T-cell (primary cell): Measurements from ENCODE around the gene SFXN3. TPM values are rescaled to one million over a fixed set of nuclear protein-coding genes. Genes with fewer than 3 reads are reported as not detected.

ENCODE experiments used
- ATAC-seq, 4 experiments: fragments of 200-7000 bp in 3 of 4; fragments of 150-1000 bp in 1 of 4; cut with Tn5 transposase; replicated peaks in 1 of 4; 1 replicate in 3 of 4; 2 replicates in 1 of 4; pipeline ENCODE4 v1.10.0; 2021; ENCODE audit warnings: moderate library complexity in 3 of 4, mild to moderate bottlenecking in 2 of 4, moderate number of reproducible peaks in 1 of 4
- CTCF ChIA-PET, 2 donors: fragments of 300-600 bp; sonication (Branson Sonifier 250); formaldehyde crosslinking; loops; one replicate each; lab custom pipeline; 2022; ENCODE audit warnings: antibody characterized with exemption in 2 of 2; lab: Charles Lee
- POLR2A ChIA-PET, 2 donors: fragments of 300-600 bp; sonication (Branson Sonifier 250); formaldehyde crosslinking; loops; one replicate each; lab custom pipeline; 2022; ENCODE audit warnings: antibody characterized with exemption in 2 of 2; lab: Charles Lee
- DNase-seq, 35 experiments: peaks; one replicate each; pipeline versions ENCODE4 v3.0.0 to v3.0.0-alpha.2; 2013 to 2023
- H3K27ac ChIP-seq: one replicate; pipeline ENCODE4 v1.5.1; 2013; ENCODE audit warnings: low read length
- H3K27me3 ChIP-seq, 2 experiments: replicated peaks in 1 of 2; 1 replicate in 1 of 2; 2 replicates in 1 of 2; pipeline versions ENCODE4 v1.6.1 to v1.7.0; 2013; ENCODE audit warnings: low read length in 1 of 2, mixed read lengths in 1 of 2; ENCODE audit not compliant: control insufficient read depth in 2 of 2, insufficient read depth in 2 of 2; ENCODE audit errors: extremely low read depth in 1 of 2
- H3K36me3 ChIP-seq, 2 donors: 1 replicate in 1 of 2; 2 replicates in 1 of 2; pipeline versions ENCODE4 v1.6.1 to v1.7.0; 2013; ENCODE audit warnings: low read length in 1 of 2; ENCODE audit not compliant: control insufficient read depth in 2 of 2, insufficient read depth in 1 of 2; ENCODE audit errors: extremely low read depth in 1 of 2
- H3K4me1 ChIP-seq, 2 experiments: 1 replicate in 1 of 2; 2 replicates in 1 of 2; pipeline versions ENCODE4 v1.6.1 to v1.7.0; 2013; ENCODE audit warnings: low read length in 2 of 2, mixed read lengths in 1 of 2; ENCODE audit not compliant: insufficient read depth in 2 of 2, control insufficient read depth in 1 of 2; ENCODE audit errors: extremely low read depth in 1 of 2
- H3K4me3 ChIP-seq, 2 donors: 1 replicate in 1 of 2; 2 replicates in 1 of 2; pipeline versions ENCODE4 v1.5.1 to v1.7.0; 2013; ENCODE audit warnings: mild to moderate bottlenecking in 2 of 2, low read length in 1 of 2, moderate library complexity in 1 of 2; ENCODE audit not compliant: control insufficient read depth in 1 of 2; ENCODE audit errors: extremely low read depth in 1 of 2
- H3K9me3 ChIP-seq: 2 replicates; pipeline ENCODE4 v1.7.0; 2013
- H3K27ac Mint-ChIP-seq, 2 donors: one replicate each; pipeline ENCODE4 v1.8.0; 2020 to 2021; ENCODE audit warnings: mild to moderate bottlenecking in 2 of 2, mixed read lengths in 2 of 2
- H3K27me3 Mint-ChIP-seq, 2 donors: one replicate each; pipeline ENCODE4 v1.8.0; 2021 to 2022; ENCODE audit warnings: mixed read lengths in 2 of 2
- H3K36me3 Mint-ChIP-seq: one replicate; pipeline ENCODE4 v1.8.0; 2021; ENCODE audit warnings: mixed read lengths
- H3K4me1 Mint-ChIP-seq, 3 donors: one replicate each; pipeline ENCODE4 v1.8.0; 2020 to 2022; ENCODE audit warnings: mixed read lengths in 3 of 3, mild to moderate bottlenecking in 1 of 3
- H3K4me3 Mint-ChIP-seq, 3 donors: one replicate each; pipeline ENCODE4 v1.8.0; 2020 to 2022; ENCODE audit warnings: mild to moderate bottlenecking in 3 of 3, mixed read lengths in 3 of 3, moderate library complexity in 3 of 3
- H3K9me3 Mint-ChIP-seq, 3 donors: one replicate each; pipeline ENCODE4 v1.8.0; 2020 to 2022; ENCODE audit warnings: mixed read lengths in 3 of 3
- WGBS: methylation state at CpG from one replicate; pipeline ENCODE4 v1.1.5; 2013; ENCODE audit warnings: missing lambda C conversion rate; ENCODE audit not compliant: insufficient coverage; 5-methylcytosine and 5-hydroxymethylcytosine counted together
- total RNA-seq, 35 experiments: library from RNA in 6 of 35; stranded (reverse) in 6 of 35; fragments of 120-200 nt in 1 of 35; gene quantifications; one replicate each; pipeline versions ENCODE4 v1.2.1 to v1.2.4 and lab custom pipeline; 2013 to 2026

The SFXN3 gene
- total RNA-seq, 5 donors from 2014 or later (not counting 1 experiment from before 2014, with no cell fraction given), result 45.2 to 113 (median 91.0) TPM

GRCh38 chr10:101021692-101022251 lies 9.3 kb upstream of the SFXN3 start:
- peaks cover 5 to 6% (median 6%) of the 10 kb centered on the region in 3 donors for H3K4me1 Mint-ChIP-seq
- DNase-seq, result no peak
- CTCF ChIA-PET, result interaction anchor here (0.6 to 0.7 kb wide), 4 partner anchors 9 to 100 kb away, joined by 3 to 7 read pairs (median 4); no protein-coding TSS in a partner anchor
- H3K27me3 Mint-ChIP-seq, result peaks cover 32 to 35% of the 10 kb centered on the region in 2 donors
- Histone ChIP-seq H3K27ac (no peak overlapping the region), H3K4me1 (peaks cover 0 to 8% of the 10 kb centered on the region in 2 experiments), H3K27me3 (peaks cover 0 to 47% of the 10 kb centered on the region in 2 experiments), H3K36me3 (no peaks in the 10 kb centered on the region), H3K4me3 (no peak overlapping the region), H3K9me3 (no peaks in the 10 kb centered on the region)
- ATAC-seq, result no peak
- POLR2A ChIA-PET, result interaction anchor here in 1 of 2 donors (0.5 kb wide), 1 partner anchor 106 kb away, joined by 3 read pairs; no protein-coding TSS in a partner anchor
- no peaks in the 10 kb centered on the region for H3K9me3 Mint-ChIP-seq
- H3K4me3 Mint-ChIP-seq, result no peak overlapping the region
- no peak overlapping the region for H3K27ac Mint-ChIP-seq
- no peaks in the 10 kb centered on the region for H3K36me3 Mint-ChIP-seq
- 74% methylated on average over 10 of the region's 11 CpGs for WGBS

DNA sequence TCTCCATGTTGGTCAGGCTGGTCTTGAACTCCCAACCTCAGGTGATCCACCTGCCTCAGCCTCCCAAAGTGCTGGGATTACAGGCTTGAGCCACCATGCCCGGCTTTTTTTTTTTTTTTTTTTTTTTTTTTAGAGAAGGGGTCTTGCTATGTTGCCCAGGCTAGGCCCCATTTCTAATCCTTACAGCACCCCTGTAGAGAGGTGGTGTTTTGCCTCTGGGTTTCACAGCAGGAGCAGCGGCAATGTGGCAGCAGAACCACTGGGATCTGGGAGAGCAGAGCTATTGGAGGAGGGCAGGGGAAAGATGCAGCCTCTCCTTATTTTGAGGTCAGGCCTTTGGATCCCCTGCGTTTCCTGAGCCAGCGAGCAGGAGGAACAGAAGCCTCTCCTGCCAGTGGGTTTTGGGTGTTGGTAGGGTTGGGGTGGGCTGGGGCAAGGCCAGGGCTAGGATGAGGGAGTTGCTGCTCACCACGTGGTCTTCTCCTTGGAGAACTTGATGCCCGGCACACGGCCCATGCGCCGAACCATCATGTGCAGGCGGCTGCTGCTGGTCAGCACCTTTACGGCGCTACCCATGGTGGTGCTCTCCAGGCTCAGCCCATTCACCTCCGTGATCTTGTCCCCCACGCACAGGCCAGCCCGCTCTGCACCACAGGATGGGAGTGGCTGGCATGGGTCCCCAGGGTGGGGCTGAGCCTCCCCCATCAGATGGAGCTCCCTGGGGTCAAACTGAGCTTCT lies 7.9 kb upstream of the SFXN3 start:
- H3K4me1 Mint-ChIP-seq, result peaks cover 5 to 6% (median 6%) of the 10 kb centered on the region in 3 donors
- Histone ChIP-seq H3K36me3 (no peaks in the 10 kb centered on the region), H3K27me3 (peaks cover 0 to 34% of the 10 kb centered on the region in 2 experiments), H3K4me1 (peaks cover 0 to 8% of the 10 kb centered on the region in 2 experiments), H3K9me3 (no peaks in the 10 kb centered on the region), H3K4me3 (no peak overlapping the region), H3K27ac (no peak overlapping the region)
- no peak overlapping the region for H3K4me3 Mint-ChIP-seq
- ChIA-PET CTCF (no interaction called here), POLR2A (interaction anchor here in 1 of 2 donors (0.5 to 0.7 kb wide), 2 partner anchors 8 to 18 kb away, joined by 3 read pairs; no protein-coding TSS in a partner anchor)
- H3K27me3 Mint-ChIP-seq, result peaks cover 20 to 26% of the 10 kb centered on the region in 2 donors
- 95% methylated on average over 13 of the region's 15 CpGs for WGBS
- no peaks in the 10 kb centered on the region for H3K36me3 Mint-ChIP-seq
- no peak overlapping the region for H3K27ac Mint-ChIP-seq
- DNase-seq (no peak), ATAC-seq (no peak)
- no peaks in the 10 kb centered on the region for H3K9me3 Mint-ChIP-seq

DNA sequence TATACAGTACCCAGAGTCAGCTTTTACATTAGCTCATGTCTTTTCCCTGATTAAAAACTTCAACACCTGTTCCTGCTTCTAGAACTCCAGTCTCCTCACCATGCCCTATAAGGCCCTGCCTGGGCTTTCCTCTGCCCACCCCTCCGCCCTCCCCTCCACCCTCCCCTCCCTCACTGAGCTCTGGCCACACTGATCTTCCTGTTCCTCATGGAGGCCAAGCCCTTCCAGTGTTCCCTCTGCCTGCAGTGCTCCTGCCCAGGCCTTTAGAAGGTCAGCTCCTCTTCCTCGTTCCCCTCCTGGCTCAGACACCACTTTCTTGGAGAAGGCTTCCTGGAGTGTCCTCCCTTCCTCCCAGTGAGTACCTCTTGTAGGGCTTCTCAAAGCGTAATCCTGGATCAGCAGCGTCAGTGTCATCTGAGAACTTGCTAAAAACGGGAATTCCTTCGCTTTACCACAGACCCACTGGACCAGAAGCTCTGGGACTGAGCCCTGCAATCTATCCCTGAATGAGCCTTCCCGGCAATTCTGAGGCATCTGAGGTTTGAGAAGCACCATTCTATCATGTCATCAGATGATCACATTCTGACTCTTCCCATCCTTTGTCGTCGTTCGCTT lies 3.8 kb upstream of the SFXN3 start:
- H3K4me1 Mint-ChIP-seq, result peaks cover 2 to 12% (median 4%) of the 10 kb centered on the region in 3 donors
- Histone ChIP-seq H3K4me3 (no peak overlapping the region), H3K9me3 (no peaks in the 10 kb centered on the region), H3K36me3 (no peaks in the 10 kb centered on the region), H3K4me1 (peaks cover 2 to 15% of the 10 kb centered on the region in 2 experiments), H3K27ac (no peak overlapping the region), H3K27me3 (peaks cover 0 to 14% of the 10 kb centered on the region in 2 experiments)
- ChIA-PET CTCF (interaction anchor here in 1 of 2 donors (0.5 kb wide), 1 partner anchor 565 kb away, joined by 3 read pairs; no protein-coding TSS in a partner anchor), POLR2A (no interaction called here)
- H3K4me3 Mint-ChIP-seq, result no peak overlapping the region
- no peaks in the 10 kb centered on the region for H3K9me3 Mint-ChIP-seq
- peaks cover 0 to under 1% of the 10 kb centered on the region in 2 donors for H3K27me3 Mint-ChIP-seq
- no peak for ATAC-seq
- no peak overlapping the region for H3K27ac Mint-ChIP-seq
- 86% methylated on average over 6 of the region's 10 CpGs for WGBS
- H3K36me3 Mint-ChIP-seq, result no peaks in the 10 kb centered on the region
- no peak for DNase-seq

DNA sequence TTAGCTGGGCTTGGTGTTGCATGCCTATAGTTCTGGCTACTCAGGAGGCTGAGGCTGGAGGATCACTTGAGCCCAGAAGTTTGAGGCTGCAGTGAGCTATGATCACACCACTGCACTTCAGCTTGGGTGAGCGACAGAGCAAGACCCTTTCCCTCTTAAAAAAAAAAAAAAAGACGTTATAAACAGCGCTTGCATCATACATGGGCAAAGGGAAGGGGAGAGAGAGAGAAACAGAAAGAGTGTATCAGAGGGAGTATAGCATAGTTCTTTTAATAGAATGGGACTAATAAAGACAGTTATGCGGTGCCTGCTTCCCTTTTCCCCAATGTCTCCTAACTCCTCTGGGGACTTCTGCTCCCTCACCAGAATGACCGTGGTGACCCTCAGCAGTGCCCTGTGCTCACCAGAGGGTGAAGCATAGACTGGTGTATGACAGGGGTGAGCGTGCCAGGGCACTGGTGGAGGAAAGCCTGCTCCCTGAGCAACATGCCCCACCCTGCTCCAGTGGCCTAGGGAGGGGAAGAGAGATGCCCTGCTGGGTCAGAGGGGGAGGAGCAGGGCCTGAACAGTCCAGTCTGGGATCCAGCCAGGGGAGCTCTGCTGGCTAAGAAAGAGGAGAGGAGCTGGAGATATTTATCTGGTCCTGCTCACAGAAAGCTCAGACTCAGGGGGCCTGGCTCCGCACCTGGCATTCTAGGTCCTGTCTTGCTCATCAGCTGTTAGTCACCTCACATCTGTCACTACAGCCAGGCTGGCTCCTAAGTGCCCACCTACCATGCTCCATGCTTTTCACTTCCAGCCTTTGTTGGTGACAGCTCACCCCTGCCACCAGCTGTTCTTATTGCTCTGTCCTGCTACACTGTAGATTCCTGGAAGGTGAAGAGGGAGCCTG lies 2.3 kb upstream of the SFXN3 start:
- H3K9me3 Mint-ChIP-seq, result no peaks in the 10 kb centered on the region
- CTCF ChIA-PET, result interaction anchor here (0.6 to 1.2 kb wide), 7 partner anchors 10 to 30 kb away, joined by 3 to 4 read pairs (median 3); no protein-coding TSS in a partner anchor

DNA sequence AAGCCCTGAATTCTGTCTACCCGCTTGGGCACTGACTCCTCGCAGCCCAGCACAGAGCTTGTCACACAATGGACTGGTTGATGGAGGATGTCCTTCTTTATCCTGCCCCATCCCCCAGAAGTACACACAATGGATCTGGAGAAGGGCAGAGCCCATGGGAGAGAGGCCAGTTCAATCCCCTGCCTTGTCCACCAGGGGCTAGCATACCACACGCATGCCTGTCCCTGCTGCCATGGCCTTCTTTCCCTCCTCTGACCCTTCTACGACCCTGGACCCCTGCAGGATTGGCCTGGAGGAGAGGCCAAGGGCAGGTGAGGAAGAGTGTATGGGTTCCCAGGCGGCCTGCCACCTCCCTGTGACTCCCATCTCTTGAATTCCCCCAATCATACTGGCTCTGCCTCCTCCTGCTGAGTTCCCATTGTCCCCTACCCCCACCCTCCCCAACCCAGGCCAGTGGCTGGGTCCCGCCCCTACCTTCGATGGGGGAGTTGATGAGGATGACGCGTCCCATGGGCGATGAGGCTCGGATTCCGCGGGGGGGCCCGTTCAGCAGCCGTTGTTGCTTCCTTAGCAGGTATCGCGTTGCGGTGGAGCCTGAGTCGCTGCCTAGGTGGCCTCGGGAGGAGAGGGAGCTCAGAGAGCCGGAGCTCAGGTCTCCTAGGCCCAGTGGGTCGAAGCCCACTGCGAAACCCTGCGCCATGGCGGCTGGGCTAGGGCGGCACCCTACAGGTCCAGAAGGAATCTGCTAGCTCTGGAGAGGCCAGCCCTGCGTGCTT lies 1.3 kb upstream of the SFXN3 start:
- peaks cover 0 to 11% of the 10 kb centered on the region in 2 experiments for H3K27me3 ChIP-seq
- DNase-seq, result no peak
- H3K27ac ChIP-seq, result no peak overlapping the region
- POLR2A ChIA-PET, result interaction anchor here in 1 of 2 donors (0.6 to 1.5 kb wide), 4 partner anchors 8 to 23 kb away, joined by 3 to 5 read pairs (median 4); no protein-coding TSS in a partner anchor
- H3K9me3 ChIP-seq, result no peaks in the 10 kb centered on the region
- WGBS, result 74% methylated on average over 20 of the region's 27 CpGs
- peak overlapping the region in 1 of 3 donors; percentile 91 for H3K4me3 Mint-ChIP-seq
- no peak for ATAC-seq
- no peaks in the 10 kb centered on the region for H3K27me3 Mint-ChIP-seq
- H3K4me3 ChIP-seq, result no peak overlapping the region
- CTCF ChIA-PET, result interaction anchor here (0.6 to 1.9 kb wide), 11 partner anchors 8 to 366 kb away, joined by 3 to 7 read pairs (median 3); partner anchors contain the start of gene KAZALD1 (in 1 of the 2)
- H3K36me3 Mint-ChIP-seq, result peaks cover 4% of the 10 kb centered on the region
- peaks cover 17 to 26% (median 20%) of the 10 kb centered on the region in 3 donors for H3K4me1 Mint-ChIP-seq
- H3K4me1 ChIP-seq, result peaks cover 7 to 27% of the 10 kb centered on the region in 2 experiments
- peaks cover 0 to 3% of the 10 kb centered on the region in 2 donors for H3K36me3 ChIP-seq
- H3K27ac Mint-ChIP-seq, result no peak overlapping the region
- no peaks in the 10 kb centered on the region for H3K9me3 Mint-ChIP-seq

More for the DNA sequence above, 2.3 kb upstream of the SFXN3 start:
- POLR2A ChIA-PET, result interaction anchor here (0.6 to 1.1 kb wide), 5 partner anchors 9 to 265 kb away, joined by 3 to 4 read pairs (median 3); no protein-coding TSS in a partner anchor
- Mint-ChIP-seq H3K4me3 (no peak overlapping the region), H3K27ac (no peak overlapping the region), H3K4me1 (peaks cover 15 to 26% (median 17%) of the 10 kb centered on the region in 3 donors), H3K27me3 (no peaks in the 10 kb centered on the region), H3K36me3 (no peaks in the 10 kb centered on the region)
- no peak for DNase-seq
- H3K27me3 ChIP-seq, result peaks cover 0 to 11% of the 10 kb centered on the region in 2 experiments
- H3K27ac ChIP-seq, result no peak overlapping the region
- ATAC-seq, result no peak
- H3K4me3 ChIP-seq, result no peak overlapping the region
- WGBS, result 71% methylated on average over 2 of the region's 7 CpGs
- H3K36me3 ChIP-seq, result no peaks in the 10 kb centered on the region
- H3K9me3 ChIP-seq, result no peaks in the 10 kb centered on the region
- peaks cover 7 to 27% of the 10 kb centered on the region in 2 experiments for H3K4me1 ChIP-seq
